ENCODE measurements around the gene KRT84.

KRT84 gene, protein sequence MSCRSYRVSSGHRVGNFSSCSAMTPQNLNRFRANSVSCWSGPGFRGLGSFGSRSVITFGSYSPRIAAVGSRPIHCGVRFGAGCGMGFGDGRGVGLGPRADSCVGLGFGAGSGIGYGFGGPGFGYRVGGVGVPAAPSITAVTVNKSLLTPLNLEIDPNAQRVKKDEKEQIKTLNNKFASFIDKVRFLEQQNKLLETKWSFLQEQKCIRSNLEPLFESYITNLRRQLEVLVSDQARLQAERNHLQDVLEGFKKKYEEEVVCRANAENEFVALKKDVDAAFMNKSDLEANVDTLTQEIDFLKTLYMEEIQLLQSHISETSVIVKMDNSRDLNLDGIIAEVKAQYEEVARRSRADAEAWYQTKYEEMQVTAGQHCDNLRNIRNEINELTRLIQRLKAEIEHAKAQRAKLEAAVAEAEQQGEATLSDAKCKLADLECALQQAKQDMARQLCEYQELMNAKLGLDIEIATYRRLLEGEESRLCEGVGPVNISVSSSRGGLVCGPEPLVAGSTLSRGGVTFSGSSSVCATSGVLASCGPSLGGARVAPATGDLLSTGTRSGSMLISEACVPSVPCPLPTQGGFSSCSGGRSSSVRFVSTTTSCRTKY

DNA sequence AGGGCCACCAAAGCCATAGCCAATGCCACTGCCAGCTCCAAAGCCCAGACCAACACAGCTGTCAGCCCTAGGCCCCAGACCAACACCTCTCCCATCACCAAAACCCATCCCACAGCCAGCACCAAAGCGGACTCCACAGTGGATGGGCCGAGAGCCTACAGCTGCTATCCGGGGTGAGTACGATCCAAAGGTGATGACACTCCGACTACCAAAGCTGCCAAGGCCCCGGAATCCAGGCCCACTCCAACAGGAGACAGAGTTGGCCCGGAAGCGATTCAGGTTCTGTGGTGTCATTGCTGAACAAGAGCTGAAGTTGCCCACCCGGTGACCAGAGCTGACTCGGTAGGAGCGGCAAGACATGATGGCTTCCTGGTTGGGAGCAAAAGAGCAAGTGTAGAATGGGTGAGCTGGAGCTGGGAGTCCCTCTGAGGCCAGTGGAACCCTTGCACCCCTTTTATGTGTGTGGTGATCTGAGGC lies at the start of gene KRT84:
TSS of gene KRT84 (minus strand) at position 427 of the 477 bp plus-strand sequence. CDS start at position 360, 67 bp downstream.
- Histone ChIP-seq H3K4me1 (ENCODE audit: insufficient read depth, low read length, poor library complexity, severe bottlenecking) (peaks cover 6% of the 10 kb centered on the region), H4K20me1 (ENCODE audit: insufficient read depth, low read length, poor library complexity, severe bottlenecking) (no peaks in the 10 kb centered on the region), H3F3A (ENCODE audit: low read depth) (no peaks in the 10 kb centered on the region), H3K27me3 (ENCODE audit: insufficient read depth, low read length, poor library complexity, severe bottlenecking) (no peaks in the 10 kb centered on the region), H3K79me2 (ENCODE audit: insufficient read depth, low read length) (no peaks in the 10 kb centered on the region), H3K4me3 (ENCODE audit: low read length, poor library complexity, severe bottlenecking) (no peak within 1 kb of the TSS), H3K9ac (ENCODE audit: low read depth, low read length, poor library complexity, severe bottlenecking) (no peak within 1 kb of the TSS), H3K9me2 (replicated peaks; ENCODE audit: low read depth, low read length) (no peaks in the 10 kb centered on the region), H2AFZ (ENCODE audit: low read length) (no peak within 1 kb of the TSS), H3K36me3 (ENCODE audit: insufficient read depth, low read length) (no peaks in the 10 kb centered on the region), H3K9me3 (ENCODE audit: insufficient read depth, low read depth, low read length) (no peaks in the 10 kb centered on the region), H3K4me2 (ENCODE audit: low read depth, low read length, poor library complexity, severe bottlenecking) (no peak within 1 kb of the TSS)
- TF ChIP-seq, protein P1, sequence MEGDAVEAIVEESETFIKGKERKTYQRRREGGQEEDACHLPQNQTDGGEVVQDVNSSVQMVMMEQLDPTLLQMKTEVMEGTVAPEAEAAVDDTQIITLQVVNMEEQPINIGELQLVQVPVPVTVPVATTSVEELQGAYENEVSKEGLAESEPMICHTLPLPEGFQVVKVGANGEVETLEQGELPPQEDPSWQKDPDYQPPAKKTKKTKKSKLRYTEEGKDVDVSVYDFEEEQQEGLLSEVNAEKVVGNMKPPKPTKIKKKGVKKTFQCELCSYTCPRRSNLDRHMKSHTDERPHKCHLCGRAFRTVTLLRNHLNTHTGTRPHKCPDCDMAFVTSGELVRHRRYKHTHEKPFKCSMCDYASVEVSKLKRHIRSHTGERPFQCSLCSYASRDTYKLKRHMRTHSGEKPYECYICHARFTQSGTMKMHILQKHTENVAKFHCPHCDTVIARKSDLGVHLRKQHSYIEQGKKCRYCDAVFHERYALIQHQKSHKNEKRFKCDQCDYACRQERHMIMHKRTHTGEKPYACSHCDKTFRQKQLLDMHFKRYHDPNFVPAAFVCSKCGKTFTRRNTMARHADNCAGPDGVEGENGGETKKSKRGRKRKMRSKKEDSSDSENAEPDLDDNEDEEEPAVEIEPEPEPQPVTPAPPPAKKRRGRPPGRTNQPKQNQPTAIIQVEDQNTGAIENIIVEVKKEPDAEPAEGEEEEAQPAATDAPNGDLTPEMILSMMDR (conservative IDR thresholded peaks at IDR 0.05; ENCODE audit: low read length) = no peak
- no peak for TF ChIP-seq EZH2phosphoT487 (IDR thresholded peaks at IDR 0.05; ENCODE audit: borderline replicate concordance)

DNA sequence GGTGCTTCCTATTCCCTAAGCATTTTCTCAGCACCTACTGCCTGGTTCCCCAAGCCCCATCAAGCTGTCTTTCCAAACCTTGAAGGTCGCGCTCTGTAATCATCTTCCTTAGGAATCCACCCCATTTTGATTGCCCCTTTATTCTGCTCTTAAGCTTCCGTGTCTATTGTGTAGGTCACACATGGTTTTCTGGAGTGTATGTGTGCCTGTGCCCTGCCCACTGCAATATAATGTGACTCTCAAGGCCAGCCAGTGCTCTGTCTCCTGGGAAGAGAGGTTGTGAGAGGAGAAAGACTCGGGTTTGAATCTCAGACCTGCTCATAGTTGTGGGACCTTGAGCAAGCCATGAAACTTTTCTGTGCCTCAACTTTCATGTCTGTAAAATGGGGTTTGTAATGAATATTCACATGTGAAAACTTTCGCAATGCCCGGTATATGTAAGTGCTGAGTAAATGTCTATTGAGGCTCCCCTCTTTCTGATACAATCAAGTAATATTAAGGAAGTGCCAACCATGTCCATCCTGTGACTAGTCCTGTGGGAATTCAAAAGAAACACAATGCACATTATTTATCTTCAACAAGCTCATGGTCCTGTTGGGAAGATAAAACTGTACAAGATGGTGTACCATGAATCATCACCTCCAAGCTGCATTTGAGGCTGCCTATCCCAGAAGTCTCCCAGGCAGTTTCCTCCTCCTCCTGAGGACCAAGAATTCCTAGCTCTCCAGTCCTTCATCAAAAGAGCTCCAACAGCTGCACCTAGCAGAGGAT lies 49.5 kb upstream of the KRT84 start:
- no peak overlapping the region for H3K4me3 ChIP-seq (ENCODE audit: low read length, poor library complexity, severe bottlenecking)
- no peak overlapping the region for H3K4me2 ChIP-seq (ENCODE audit: low read depth, low read length, poor library complexity, severe bottlenecking)
- H3F3A ChIP-seq (ENCODE audit: low read depth) = no peaks in the 10 kb centered on the region
- no peak overlapping the region for H2AFZ ChIP-seq (ENCODE audit: low read length)
- no peaks in the 10 kb centered on the region for H4K20me1 ChIP-seq (ENCODE audit: insufficient read depth, low read length, poor library complexity, severe bottlenecking)
- no peaks in the 10 kb centered on the region for H3K79me2 ChIP-seq (ENCODE audit: insufficient read depth, low read length)
- H3K4me1 ChIP-seq (ENCODE audit: insufficient read depth, low read length, poor library complexity, severe bottlenecking) = no peaks in the 10 kb centered on the region
- TF ChIP-seq, protein P1 (conservative IDR thresholded peaks at IDR 0.05; ENCODE audit: low read length) = no peak
- TF ChIP-seq EZH2phosphoT487 (IDR thresholded peaks at IDR 0.05; ENCODE audit: borderline replicate concordance) = no peak
- H3K9me2 ChIP-seq (replicated peaks; ENCODE audit: low read depth, low read length) = no peaks in the 10 kb centered on the region
- no peaks in the 10 kb centered on the region for H3K9me3 ChIP-seq (ENCODE audit: insufficient read depth, low read depth, low read length)
- no peaks in the 10 kb centered on the region for H3K36me3 ChIP-seq (ENCODE audit: insufficient read depth, low read length)
- no peak overlapping the region for H3K9ac ChIP-seq (ENCODE audit: low read depth, low read length, poor library complexity, severe bottlenecking)
- no peaks in the 10 kb centered on the region for H3K27me3 ChIP-seq (ENCODE audit: insufficient read depth, low read length, poor library complexity, severe bottlenecking)

DNA sequence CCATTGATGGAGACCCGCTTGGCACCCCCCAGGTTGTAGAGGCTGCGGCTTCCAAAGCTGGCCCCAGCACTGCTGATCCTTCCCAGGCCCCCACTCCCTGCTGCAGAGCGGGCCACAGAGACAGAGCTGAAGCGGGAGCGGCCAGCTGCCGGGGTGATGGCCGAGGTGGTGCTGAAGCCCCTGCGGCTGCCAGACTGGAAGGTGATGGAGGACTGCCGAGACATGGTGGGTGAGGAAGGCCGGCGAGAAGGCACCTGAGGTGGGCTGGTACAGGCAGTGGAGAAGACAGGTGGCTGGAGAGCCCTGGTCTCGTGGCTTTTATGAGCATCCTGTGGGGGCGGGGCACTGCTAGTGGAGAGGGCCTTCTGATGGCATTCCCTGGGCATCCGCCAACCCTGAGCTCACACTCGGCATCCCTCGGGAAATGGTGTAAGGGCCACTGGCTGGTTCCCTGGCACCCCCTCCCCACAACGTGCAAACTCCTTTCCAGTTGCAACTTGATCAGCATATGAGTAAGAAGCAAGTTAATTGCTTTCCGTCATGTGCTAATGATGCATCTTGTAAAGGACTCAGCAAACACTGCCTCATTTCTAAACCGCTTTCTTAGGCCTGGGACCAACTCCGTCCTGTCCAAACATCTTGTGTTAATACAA lies 48.8 kb upstream of the KRT84 start, which contains the start of gene KRT75:
TSS of gene KRT75 (minus strand) at position 291 of the 653 bp plus-strand sequence. CDS start at position 224, 67 bp downstream.
- no peak within 1 kb of the TSS for H2AFZ ChIP-seq (ENCODE audit: low read length)

More for the DNA sequence above, 48.8 kb upstream of the KRT84 start, which contains the start of gene KRT75:
- Histone ChIP-seq H3K9me2 (replicated peaks; ENCODE audit: low read depth, low read length) (no peaks in the 10 kb centered on the region), H3K27me3 (ENCODE audit: insufficient read depth, low read length, poor library complexity, severe bottlenecking) (peaks cover 1% of the 10 kb centered on the region), H3K4me3 (ENCODE audit: low read length, poor library complexity, severe bottlenecking) (no peak within 1 kb of the TSS), H4K20me1 (ENCODE audit: insufficient read depth, low read length, poor library complexity, severe bottlenecking) (no peaks in the 10 kb centered on the region), H3K36me3 (ENCODE audit: insufficient read depth, low read length) (no peaks in the 10 kb centered on the region), H3K4me2 (ENCODE audit: low read depth, low read length, poor library complexity, severe bottlenecking) (no peak within 1 kb of the TSS), H3K9ac (ENCODE audit: low read depth, low read length, poor library complexity, severe bottlenecking) (no peak within 1 kb of the TSS), H3K4me1 (ENCODE audit: insufficient read depth, low read length, poor library complexity, severe bottlenecking) (no peaks in the 10 kb centered on the region), H3K9me3 (ENCODE audit: insufficient read depth, low read depth, low read length) (no peaks in the 10 kb centered on the region), H3F3A (ENCODE audit: low read depth) (no peaks in the 10 kb centered on the region), H3K79me2 (ENCODE audit: insufficient read depth, low read length) (no peaks in the 10 kb centered on the region)
- TF ChIP-seq EZH2phosphoT487 (IDR thresholded peaks at IDR 0.05; ENCODE audit: borderline replicate concordance) = no peak
- TF ChIP-seq, protein P1 (conservative IDR thresholded peaks at IDR 0.05; ENCODE audit: low read length) = no peak
